ENCODE measurements around the gene ANO1. TPM values are rescaled to one million over a fixed set of nuclear protein-coding genes. Genes with fewer than 3 reads are reported as not detected.

ANO1 gene
- total RNA-seq, 1 donor from 2014 or later: 244 TPM

DNA sequence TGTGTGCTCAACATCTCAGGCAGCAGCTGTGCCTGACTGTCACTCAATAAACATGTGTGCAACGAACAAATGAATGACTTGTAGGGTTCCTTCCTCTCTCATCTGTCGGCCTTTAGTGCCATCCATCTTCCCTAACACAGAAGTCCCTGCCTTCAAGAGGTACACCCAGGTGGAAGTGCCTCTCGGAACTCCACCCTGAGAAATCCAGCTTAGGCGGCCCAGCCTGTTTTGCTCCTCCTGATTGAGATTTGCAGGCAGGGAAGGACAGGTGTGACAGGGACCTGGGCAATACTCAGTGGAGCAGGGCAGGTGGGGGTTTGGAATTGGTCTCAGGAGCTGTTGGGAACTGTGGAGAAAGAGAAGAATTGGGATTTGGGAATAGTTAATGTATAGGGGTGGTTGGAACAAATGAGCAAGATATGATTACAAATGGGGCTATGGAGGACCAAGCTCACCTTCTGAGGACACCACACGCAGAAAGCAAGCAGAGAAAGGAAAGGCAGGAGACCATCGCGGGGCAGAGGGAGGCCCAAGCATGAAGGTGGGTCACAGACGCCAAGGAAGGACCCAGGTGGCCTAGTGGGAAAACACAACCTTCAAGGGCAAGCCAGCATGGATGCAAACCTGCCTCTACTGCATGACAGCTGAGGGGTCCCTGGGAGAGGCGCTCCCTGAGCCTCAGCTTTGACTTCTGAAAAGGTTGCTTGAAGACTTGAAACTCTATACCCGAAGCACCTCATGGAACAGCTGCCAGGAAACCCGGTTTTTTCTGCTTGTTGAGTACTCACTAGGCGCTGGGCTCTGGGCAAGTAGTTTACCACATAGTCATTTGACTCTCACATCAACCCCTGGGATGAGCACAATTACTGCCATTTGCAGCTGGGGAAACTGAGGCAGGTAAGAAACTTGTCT lies 40.9 kb upstream of the ANO1 start:
- no peak for TF ChIP-seq CTCF (IDR thresholded peaks at IDR 0.05)
- Histone ChIP-seq H3K4me1 (no peaks in the 10 kb centered on the region), H3K27ac (no peak overlapping the region), H3K9me3 (peaks cover 2 to 13% of the 10 kb centered on the region in 2 donors), H3K36me3 (peaks cover 3 to 9% of the 10 kb centered on the region in 2 donors), H3K27me3 (no peaks in the 10 kb centered on the region), H3K4me3 (no peak overlapping the region)
- intact Hi-C loops (cut with DNase I): no loop called here
- DNase-seq (ENCODE audit: low spot score in 2 of 2): peak in 1 of 2 donors; percentile 28

- TF ChIP-seq CTCF (IDR thresholded peaks at IDR 0.05): no peak
- H3K9me3 ChIP-seq: peaks cover 12 to 23% of the 10 kb centered on the region in 2 donors
- no peak overlapping the region for H3K4me3 ChIP-seq
- peaks cover 3 to 9% of the 10 kb centered on the region in 2 donors for H3K36me3 ChIP-seq
- no peak overlapping the region for H3K27ac ChIP-seq
- no peak for DNase-seq (ENCODE audit: low spot score in 2 of 2)
- intact Hi-C loops (cut with DNase I): no loop called here
- H3K27me3 ChIP-seq: no peaks in the 10 kb centered on the region
- no peaks in the 10 kb centered on the region for H3K4me1 ChIP-seq
Measured at GRCh38 chr11:70038034-70038834, 39.9 kb upstream of the ANO1 start.

DNA sequence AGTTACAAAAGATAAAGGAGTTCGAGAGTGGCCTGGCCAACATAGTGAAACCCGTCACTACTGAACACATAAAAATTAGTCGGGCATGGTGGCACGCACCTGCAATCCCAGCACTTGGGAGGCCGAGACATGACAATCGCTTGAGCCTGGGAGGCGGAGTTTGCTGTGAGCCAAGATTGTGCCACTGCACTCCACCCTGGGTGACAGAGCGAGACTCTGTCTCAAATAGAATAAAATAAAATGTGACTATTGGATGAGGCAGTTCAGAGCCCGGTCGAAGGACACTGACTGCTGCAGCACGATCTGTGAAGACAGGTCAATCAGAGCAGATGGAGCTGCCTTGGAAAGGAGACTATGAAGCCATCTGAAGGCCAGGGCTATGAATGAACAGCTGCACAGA lies 37.7 kb upstream of the ANO1 start:
- Histone ChIP-seq H3K36me3 (peaks cover 3 to 9% of the 10 kb centered on the region in 2 donors), H3K4me1 (no peaks in the 10 kb centered on the region), H3K27me3 (no peaks in the 10 kb centered on the region), H3K27ac (no peak overlapping the region), H3K9me3 (peaks cover 15 to 37% of the 10 kb centered on the region in 2 donors), H3K4me3 (no peak overlapping the region)
- intact Hi-C loops (cut with DNase I): no loop called here
- peak in 1 of 2 donors; percentile 55 for DNase-seq (ENCODE audit: low spot score in 2 of 2)
- no peak for TF ChIP-seq CTCF (IDR thresholded peaks at IDR 0.05)

GRCh38 chr11:70040869-70041501 lies 37.1 kb upstream of the ANO1 start:
- peaks cover 3 to 9% of the 10 kb centered on the region in 2 donors for H3K36me3 ChIP-seq
- H3K27ac ChIP-seq: no peak overlapping the region
- H3K4me3 ChIP-seq: no peak overlapping the region
- H3K27me3 ChIP-seq: no peaks in the 10 kb centered on the region
- no peaks in the 10 kb centered on the region for H3K4me1 ChIP-seq
- intact Hi-C loops (cut with DNase I): no loop called here
- TF ChIP-seq CTCF (IDR thresholded peaks at IDR 0.05): no peak
- DNase-seq (ENCODE audit: low spot score in 2 of 2): peak in 1 of 2 donors; percentile 15
- peaks cover 15 to 37% of the 10 kb centered on the region in 2 donors for H3K9me3 ChIP-seq

DNA sequence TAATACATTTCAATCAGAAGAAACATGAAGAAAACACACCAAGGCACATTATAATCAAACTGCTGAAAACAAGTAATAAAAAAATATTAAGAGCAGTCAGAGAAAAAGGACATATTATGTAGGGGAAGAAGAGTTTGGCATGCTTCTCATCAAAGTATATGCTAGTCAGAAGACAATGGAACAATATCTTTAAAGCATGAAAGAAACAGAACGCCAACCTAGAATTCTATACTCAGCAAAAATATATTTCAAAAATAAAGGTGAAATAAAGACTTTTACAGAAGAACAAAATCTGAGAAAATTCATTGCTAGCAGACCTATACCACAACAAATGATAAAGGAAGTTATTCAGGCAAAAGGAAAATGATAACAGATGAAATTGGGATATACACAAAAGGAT lies 34.6 kb upstream of the ANO1 start:
- TF ChIP-seq CTCF (IDR thresholded peaks at IDR 0.05): no peak
- peaks cover 15 to 31% of the 10 kb centered on the region in 2 donors for H3K9me3 ChIP-seq
- no peaks in the 10 kb centered on the region for H3K4me1 ChIP-seq
- no peak for DNase-seq (ENCODE audit: low spot score in 2 of 2)
- intact Hi-C loops (cut with DNase I): no loop called here
- H3K36me3 ChIP-seq: no peaks in the 10 kb centered on the region
- H3K27ac ChIP-seq: no peak overlapping the region
- H3K4me3 ChIP-seq: no peak overlapping the region
- no peaks in the 10 kb centered on the region for H3K27me3 ChIP-seq

All from ascending aorta (tissue), 2 donors.